NCI-H345 treated with DMSO at 0.1 percent for 48 hours (cell line): Measurements from ENCODE around the gene TCF4.

Source experiments
- DNase-seq: peaks from one replicate; lab custom pipeline; 2025; ENCODE audit not compliant: unreplicated experiment; lab: John Stamatoyannopoulos, UW

TCF4 gene

DNA sequence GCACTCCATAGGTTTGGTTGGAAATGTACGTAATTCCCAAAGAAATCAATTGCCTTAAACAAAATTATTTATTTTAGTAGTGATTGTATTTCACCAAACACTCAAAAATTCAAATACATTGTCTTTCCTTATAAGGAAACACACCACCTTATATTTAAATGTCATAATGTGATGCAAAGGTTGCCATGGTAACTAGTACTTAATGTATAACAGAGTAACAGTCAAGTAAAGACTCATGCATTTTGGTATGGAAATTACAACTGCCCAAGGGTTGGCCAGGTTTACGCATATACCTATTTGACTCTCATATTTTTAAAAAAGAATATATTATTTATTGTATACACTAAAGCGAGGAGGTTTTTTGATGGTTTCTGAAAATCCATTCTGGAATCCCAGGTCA lies 231.2 kb downstream of the TCF4 start:
- DNase-seq: no peak

DNA sequence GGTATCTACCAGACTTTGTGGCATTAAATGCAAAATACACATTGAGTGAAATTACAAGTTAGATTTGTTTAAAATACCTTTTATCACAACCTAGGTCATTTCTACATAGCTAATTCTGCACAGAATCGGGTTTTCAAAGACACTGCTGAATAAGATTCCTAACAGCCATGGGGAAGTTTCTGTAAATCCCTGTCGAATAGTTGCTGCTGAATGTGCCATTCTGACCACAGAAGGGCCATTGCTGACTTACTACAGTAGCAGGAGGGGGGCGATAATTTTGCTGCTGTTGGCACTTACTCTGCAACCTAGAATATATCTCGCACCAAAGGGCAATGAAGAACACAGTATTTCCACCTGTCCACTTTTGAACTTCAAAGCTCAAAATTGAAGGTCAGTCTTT lies 232.8 kb downstream of the TCF4 start:
- DNase-seq: no peak

DNA sequence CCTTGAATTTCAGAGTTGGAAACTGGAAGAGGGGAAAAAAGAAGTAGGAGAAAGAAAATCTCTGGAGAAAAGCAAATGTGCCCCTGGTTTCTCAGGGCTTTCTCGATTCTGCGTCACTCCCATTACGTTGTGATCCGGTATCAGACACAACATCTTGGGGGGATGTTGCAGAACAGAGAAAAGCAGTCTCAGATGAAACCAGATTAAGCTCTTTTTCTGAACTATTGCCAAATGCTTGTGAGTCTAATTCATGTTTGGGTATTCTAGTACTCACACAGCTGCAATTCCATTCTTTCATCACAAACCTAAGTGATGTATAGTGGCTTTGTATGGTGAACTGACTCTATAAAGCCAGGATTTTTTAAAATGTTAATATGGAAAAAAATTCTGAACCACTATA lies 233.2 kb downstream of the TCF4 start:
- DNase-seq: no peak

DNA sequence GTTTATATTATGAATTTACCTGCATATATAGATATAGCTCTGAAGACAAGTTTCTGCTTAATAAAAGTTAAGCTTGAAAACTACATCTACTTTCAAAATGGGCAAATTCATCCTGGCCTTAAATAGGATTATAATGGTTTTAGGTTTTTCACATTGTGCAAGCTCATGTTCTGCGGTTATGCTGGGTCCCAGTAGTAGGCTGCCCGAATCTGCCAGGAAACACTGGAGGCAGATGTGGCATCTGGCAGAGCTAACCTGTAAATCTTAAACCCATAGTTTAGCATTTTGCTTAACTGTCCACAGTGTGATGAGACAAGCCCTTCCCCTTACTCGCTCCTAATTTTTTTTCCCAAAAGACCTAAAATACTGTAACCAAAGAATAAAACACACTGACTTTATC lies 234.2 kb downstream of the TCF4 start:
- no peak for DNase-seq

DNA sequence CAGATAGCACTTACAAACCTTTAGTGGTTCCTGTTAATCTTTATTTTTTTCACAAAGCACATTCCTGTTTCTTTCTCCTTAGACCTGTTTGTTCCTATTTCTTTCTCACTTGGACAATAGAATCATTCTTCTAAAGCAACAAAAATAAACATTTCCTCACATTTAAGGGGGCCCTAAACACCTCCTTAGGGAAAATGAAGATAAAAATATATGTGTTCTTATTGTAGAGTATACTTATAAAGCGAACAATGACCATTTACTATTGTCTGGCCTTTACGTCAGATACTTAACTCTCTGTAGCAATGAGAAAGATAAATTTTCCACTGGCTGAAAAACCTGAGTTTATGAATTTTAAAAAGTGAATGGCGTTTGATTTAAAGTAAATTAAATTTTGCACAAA lies 234.6 kb downstream of the TCF4 start:
- DNase-seq: no peak

DNA sequence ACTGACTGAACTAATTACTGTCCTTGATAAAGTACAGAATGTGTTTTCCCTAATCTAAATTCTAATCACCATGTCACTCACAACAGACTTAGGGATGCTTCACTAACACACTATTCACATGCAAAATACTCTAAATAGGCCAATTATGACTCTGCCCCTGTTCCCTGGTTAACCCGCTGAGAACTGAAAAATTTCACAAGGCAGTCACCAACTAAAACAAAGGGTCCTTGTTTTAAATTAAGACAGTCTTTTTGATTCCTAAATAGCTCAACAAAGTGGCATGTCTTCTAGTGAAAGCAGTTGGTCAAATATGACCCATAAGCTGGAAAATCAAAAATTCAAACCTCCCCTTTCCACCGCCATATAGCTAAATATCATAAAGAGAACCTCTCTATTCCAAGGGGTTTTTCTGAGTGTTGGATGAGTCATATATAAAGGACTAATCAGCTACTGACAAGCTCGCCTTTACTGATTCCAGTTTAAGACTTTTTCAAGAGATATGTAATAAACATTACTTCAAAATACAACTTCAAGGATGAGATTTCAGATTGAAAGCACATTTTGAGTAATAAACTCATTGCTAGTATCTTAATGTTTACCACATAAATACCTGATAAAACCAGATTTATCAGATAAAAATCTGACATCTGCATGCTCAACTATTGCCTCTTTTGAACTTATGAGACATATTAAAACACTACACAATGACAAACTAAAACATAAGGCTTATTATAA lies 235.8 kb downstream of the TCF4 start:
- DNase-seq: no peak

DNA sequence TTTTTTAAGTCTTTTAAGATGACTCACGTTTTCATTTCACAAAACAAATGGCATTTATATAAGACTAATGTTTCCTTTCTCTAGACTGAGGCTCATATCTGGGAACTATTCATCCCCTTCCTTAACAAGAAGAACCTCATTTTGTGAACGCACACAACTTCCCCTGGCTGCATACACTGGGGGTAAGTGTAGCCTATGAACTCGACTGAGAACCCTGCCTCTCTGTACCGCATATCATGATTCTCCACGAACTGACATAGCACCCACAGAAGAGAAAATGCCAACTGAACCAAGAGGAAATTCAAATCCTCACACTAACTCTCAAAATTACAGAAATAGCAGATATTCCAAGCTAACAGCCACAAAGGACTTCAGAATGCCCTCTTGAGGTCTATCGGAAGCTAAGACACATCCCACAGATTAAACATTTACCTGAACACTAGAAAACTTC lies 236.7 kb downstream of the TCF4 start:
- no peak for DNase-seq

DNA sequence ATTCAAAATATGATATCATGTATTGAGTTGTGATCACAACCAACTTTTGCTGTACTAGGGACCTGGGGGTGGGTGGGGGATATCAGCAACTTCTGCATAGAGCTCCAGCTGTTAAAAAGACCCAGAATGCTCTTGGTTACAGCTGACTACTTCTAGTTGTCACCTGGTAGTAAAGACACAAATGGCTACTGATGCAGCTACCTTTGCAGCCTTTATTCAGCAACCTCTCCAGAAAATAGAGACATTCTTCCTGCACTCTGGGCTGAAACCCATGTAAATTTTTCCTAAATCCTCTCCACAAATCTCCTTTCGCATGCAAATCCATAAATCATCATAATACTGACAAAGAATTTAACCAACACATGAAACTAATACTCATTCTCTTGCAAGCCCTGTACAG lies 238.3 kb downstream of the TCF4 start:
- DNase-seq: no peak

DNA sequence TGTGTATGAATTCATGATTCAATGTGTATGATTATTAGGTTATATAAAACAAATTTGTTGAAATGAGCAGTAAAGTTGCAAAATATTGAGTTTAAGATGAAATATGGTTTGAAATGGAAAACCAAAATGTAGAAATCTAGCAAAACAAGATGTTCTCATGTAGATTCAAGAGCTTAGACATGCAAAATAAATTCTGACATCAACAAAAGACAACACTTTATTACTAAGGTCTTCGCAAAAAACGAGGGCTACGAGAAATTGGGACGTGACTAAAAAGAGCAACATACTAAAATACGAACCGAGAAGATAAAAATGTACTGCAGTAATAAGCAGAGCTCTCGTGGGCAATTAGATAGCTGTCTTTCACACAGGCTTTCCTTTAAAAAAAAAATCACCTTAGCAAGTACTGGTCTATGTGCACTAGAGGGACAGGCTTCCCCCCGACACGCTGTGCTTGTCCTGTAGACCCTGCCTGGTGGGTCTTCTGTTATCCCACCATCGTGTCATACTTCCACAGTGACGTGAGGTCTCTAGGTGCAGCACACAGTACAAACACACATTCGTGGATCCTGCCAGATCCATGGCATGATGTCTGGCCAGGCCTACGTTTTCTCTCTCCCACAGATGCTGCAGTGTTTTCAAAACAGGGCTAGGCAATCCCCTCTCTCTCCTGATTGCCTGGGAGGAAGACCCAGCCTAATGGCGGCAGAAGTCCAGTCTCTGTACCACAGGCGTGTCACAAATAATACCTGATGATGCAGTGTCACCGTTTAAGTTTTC lies 240.8 kb downstream of the TCF4 start:
- DNase-seq: no peak

DNA sequence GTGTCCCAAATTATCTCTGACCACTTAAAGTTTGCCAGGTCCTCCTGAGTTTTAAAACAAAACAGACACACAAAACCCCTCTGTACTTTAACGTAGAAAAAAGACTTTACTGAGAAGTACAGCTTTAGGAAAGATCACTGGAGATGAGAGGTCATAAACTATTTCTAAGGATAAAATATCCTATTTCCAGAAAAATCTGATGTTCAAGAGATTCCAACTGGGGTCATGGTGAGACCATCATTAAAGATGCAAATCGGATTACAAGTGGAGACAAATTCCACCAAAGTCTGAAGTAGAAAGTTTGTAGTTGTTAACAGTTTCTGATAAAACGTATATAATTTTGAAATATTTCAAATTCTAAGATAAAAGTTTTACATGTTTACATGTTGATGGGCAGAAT lies 241.6 kb downstream of the TCF4 start:
- no peak for DNase-seq

DNA sequence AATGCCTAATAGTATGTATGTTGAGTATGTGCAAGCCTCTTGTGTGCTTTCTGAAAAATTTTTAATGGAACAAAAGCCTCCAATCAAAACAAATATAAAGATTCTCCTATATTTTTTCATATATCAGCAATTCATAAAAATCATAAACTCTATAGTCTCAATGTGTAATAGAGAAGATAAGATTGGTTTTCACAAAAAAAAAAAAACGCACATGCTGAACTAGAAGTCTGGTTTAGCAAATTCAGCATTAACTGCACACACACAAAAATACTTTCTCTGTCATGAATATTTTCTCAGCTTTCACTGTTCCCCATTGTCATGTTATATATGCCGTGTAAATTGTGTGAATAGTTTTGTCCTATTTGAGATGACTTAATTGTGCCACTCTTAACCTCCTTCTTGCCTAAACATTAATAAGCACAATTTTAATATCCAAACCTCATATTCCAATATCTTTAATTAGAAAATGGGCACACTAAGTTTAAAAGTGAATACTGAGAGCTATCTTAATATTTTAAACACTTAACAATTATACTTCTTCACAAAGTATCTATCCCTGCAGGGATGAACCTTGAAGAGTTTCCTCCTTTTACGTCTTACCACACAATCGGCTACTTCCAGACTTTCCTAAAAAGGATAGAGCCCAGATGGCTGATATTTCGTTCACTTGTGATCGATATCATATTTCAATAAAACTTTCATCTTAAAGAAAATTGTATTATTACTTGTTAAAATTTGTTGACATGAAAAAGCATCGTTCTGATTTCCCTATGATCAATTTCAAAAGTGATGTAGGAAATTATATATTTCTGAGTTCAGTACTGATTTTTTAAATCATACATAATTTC lies 242.7 kb downstream of the TCF4 start:
- DNase-seq: no peak

DNA sequence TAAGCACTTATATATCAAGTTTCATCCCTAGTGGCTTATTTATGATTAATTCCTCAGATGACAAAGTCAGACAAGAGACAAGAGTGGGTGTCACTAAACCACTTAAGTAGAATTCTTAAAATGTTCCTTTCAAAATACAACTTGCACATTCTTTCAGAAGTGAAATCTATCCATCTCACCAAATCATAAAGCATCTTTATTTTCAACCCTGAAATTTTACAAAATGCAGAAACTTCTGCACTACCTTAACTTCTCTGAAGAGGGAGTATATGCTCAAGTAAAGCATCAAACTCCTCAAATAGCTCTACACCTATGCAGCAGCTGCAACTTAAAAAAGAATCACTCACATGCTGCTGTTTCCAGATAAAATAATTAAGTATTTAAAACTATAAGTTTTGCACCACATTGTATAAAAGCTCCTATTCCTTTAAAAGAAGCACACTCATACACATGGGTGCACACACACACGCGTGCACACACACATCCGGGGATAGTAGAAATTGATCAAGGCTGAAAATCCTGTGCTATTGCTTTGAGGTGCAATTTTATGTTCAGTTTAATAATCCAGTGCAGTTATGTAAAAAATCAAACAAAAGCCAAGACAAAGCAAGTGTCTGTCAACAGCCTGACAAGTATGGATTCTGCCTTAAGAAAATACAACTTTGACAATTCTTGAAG lies 244.5 kb downstream of the TCF4 start:
- DNase-seq: no peak

DNA sequence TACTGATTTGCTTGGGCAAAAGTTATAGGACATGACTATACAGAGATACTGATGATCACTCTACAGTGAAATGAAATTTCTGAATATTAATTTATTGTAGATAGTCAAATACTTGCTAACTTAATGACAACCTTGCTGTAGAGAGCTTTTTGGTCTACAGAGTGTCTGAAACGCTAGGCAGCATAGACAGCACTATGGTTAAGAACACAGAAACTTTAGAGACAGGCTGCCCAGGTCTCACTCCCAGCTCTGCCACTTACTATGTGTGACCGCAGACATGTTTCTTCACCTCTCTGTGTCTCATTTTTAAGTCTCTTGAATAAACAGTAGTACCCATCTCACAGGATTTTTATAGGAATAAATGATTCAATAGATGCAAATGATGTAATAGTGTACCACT lies 247.0 kb downstream of the TCF4 start:
- no peak for DNase-seq

DNA sequence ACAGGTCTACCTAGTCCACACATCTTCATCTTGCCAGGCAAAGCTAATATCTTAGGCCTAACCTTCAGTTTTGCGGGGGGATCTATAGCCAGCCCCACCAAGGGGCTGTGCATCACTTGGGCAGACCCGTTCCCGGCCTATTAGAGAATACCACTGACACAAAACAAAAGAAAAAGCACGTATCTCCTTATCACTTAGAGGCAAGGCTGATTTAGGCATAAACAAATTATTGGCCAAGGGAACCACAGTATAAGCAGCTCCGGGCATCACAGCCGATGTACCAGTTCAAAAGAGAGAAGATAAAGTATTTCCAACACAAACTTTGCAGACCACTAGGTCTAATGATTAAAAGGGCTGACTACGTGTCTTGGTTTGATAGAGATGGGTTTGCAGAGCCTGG lies 248.0 kb downstream of the TCF4 start:
- DNase-seq: no peak

DNA sequence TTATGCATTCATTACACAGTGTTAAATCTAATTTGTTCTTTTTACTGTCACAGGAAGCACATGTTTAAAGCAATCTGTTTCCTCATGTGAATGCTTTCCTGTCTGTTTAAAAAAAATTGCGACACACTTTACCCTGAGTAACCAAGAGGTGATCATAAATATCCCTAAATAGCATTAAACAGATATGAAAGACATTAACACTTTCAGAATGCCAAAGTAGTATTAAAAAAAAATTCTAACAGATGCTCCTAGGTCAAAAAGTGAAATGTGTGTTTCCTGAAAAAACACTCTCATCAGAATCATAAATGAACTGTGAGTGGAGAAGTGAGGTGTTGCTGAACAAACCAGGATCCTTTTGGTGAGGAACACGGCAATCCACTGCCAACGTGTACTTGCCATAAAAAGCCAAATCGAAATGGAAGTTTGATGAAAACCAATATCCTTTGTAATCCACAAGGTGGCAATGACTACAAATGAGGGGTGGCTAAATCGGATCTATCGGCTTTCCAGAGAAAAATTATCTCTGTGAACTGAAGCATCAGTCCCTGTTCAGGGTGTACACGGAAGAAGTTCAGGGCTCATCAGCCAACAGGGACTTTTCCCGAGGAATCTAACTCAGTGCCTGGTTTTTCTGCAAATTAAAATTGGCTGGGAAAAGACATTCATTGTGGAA lies 248.9 kb downstream of the TCF4 start:
- no peak for DNase-seq

DNA sequence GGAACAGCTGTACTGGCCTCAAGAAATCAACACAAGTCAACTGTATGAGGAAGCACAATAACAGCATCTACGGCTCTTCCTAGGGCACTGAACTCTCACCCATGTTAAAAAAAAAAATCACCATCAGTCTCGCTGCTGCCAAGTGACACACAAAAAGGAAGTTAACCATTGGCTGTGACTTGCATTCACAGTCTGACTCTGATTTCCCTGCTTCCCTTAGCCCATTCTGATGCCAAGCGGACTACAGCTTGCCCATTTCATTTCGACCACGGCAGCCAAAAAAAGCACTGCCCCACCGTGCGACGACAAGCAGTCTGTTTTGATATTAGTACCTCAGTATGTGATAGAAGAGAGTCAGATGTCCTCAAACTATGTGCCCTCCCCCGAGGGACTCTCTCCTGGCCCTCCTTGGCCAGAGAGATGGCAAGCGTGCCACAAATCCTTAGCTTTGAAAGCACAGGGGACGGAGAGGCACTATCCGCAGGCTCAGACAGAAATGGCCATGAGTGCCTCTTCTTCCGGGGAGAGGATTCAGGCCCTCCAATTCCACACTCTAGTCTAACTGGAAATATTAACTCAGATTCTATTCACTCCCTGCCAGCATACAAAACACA lies 250.0 kb downstream of the TCF4 start:
- DNase-seq: no peak

DNA sequence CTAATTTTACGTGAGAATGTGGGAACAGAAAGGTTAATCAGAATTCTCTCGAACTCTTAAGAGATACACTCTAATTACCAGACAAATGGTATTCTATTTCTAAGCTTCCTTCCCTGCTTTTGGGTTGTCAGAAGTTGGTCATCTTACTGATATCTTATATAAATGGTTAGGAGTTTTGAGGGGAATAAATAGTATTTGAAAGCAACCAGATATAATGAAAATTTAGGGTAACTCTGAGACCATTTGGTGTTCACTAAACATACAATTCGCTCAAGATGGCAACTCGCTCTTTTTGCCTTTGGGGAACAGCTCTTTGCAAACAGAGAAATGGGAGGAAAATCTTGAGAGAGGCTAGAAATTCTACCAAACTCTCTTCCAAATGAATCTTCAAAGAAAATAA lies 250.9 kb downstream of the TCF4 start:
- no peak for DNase-seq

DNA sequence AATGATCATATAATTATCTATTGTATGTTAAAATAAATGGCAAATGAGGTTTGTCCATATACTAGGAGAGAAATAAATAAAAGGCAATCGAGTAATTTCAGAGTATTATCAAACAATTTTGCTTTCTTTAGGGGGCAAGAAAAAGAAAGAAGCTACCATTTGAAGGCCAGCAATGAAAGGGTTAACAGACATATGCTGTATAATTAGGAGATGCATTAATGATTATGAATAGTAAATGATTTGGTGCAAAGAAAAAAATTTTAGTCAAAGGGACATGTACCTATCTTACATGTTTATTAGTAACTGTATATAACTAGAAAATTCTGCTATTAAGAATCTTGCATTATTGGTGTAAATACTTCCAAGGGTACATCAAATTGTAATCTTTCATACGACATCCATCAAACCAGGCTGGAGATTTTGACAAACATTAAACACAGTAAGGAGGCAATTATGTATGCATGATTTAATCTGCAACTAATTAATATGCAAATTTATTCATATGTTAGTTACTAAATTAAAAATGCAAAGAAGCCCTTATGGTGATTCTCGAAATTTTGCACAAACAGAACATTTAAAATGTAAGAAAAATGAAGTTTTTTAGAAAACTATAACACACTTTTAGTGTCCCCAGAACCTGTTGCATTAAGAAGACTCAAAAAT lies 251.4 kb downstream of the TCF4 start:
- DNase-seq: no peak

DNA sequence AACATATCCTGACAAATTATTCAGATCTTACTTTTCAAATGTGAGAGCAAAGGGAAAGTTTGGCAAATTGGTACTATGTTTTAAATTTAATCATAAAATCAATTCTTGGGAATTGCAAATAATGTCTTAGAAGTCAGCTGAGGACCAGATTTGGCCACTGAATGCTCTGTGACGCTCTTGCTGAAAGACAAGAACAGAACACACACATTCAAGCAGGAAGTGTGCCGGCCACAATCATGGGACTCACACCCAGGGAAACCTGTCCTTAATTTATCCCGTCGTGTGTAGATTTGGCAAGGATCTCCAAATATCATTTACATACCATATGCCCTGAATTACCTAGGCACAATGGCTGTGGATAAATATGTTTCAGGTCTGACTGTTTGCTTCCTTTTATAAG lies 253.1 kb downstream of the TCF4 start:
- no peak for DNase-seq

DNA sequence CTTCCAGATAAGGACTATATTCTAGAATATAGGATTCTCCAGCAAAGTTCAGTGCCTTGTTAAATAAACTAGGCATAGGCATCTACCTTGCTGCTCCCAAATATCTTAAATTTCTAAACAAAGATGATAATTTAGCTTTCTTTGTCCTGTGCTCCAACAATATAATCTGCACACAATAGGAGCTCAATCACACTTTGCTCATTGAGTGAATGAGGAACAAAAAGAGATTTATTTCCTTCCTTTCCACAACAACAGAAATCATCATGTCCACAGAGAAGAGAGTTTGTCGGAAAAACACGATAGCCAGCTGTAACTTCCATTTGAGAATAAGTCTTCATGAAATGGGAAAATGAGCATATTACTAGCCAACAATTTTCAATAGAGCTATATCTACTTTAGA lies 256.7 kb downstream of the TCF4 start:
- no peak for DNase-seq
